Lung (tissue), 12 donors: ENCODE measurements around the gene MRTFA. TPM values are rescaled to one million over a fixed set of nuclear protein-coding genes. Genes with fewer than 3 reads are reported as not detected.

Experiments
- ATAC-seq: fragments of 200-7000 bp; cut with Tn5 transposase; one replicate; pipeline ENCODE4 v1.9.1; 2020; ENCODE audit warnings: moderate number of reproducible peaks; ENCODE audit not compliant: insufficient read depth, low FRiP score
- DNase-seq, 3 donors: peaks; one replicate each; pipeline ENCODE4 v3.0.0-alpha.2; 2013 to 2017
- H3K27ac ChIP-seq, 2 donors: one replicate each; pipeline ENCODE4 v1.5.1; 2013; ENCODE audit warnings: mild to moderate bottlenecking in 2 of 2, moderate library complexity in 2 of 2, control low read depth in 1 of 2, inconsistent platforms in 1 of 2, low read depth in 1 of 2, low read length in 1 of 2
- H3K27me3 ChIP-seq, 3 donors: one replicate each; pipeline ENCODE4 v1.5.1; 2013; ENCODE audit warnings: low read length in 2 of 3; ENCODE audit not compliant: control insufficient read depth in 3 of 3, insufficient read depth in 3 of 3
- H3K36me3 ChIP-seq, 4 donors: one replicate each; pipeline ENCODE4 v1.5.1; 2013; ENCODE audit warnings: low read length in 4 of 4, mild to moderate bottlenecking in 1 of 4, moderate library complexity in 1 of 4; ENCODE audit not compliant: control insufficient read depth in 4 of 4, insufficient read depth in 4 of 4
- H3K4me1 ChIP-seq, 5 donors: one replicate each; pipeline ENCODE4 v1.5.1; 2013; ENCODE audit warnings: low read length in 5 of 5, mild to moderate bottlenecking in 2 of 5, moderate library complexity in 1 of 5; ENCODE audit not compliant: control insufficient read depth in 5 of 5, insufficient read depth in 5 of 5
- H3K4me3 ChIP-seq: one replicate; pipeline ENCODE4 v1.5.1; 2013; ENCODE audit warnings: mild to moderate bottlenecking, control low read depth, moderate library complexity
- H3K9ac ChIP-seq, 2 donors: one replicate each; pipeline ENCODE4 v1.5.1; 2013; ENCODE audit warnings: low read length in 2 of 2, control low read depth in 1 of 2; ENCODE audit not compliant: insufficient read depth in 1 of 2
- H3K9me3 ChIP-seq, 4 donors: one replicate each; pipeline ENCODE4 v1.5.1; 2013; ENCODE audit warnings: low read length in 3 of 4, mild to moderate bottlenecking in 1 of 4, moderate library complexity in 1 of 4; ENCODE audit not compliant: control insufficient read depth in 4 of 4, insufficient read depth in 3 of 4
- WGBS, 2 donors: extraction: QIAGEN DNeasy Blood & Tissue Kit; methylation state at CpG; one replicate each; pipeline ENCODE4 v1.1.7; 2013; 5-methylcytosine and 5-hydroxymethylcytosine counted together
- polyA plus RNA-seq, 2 donors: library from polyadenylated mRNA; stranded (reverse); fragments of 200-250 nt; gene quantifications; one replicate each; pipeline ENCODE4 v1.2.1, GENCODE V29; 2013
- total RNA-seq, 2 donors: library from RNA; depleted of rRNA in 1 of 2; stranded (reverse); fragments of >200 nt in 1 of 2; gene quantifications; one replicate each; pipeline ENCODE4 v1.2.1, GENCODE V29; 2014 to 2021
- TF ChIP-seq, protein P1 (sequence below): IDR thresholded peaks from 2 replicates; pipeline ENCODE4 v1.5.1; 2012; ENCODE audit warnings: mild to moderate bottlenecking; ENCODE audit errors: control extremely low read depth, extremely low read depth
- donor health status: control.
- donor health status: control.
- donor health status: Bipolar disorder and iron deficiency.
- donor health status: healthy.
- donor health status: DM: yes; HTN: yes; CAD: no.

Gene MRTFA
- total and polyA plus RNA-seq, 4 donors = 26.3 to 64.0 (median 40.1) TPM

DNA sequence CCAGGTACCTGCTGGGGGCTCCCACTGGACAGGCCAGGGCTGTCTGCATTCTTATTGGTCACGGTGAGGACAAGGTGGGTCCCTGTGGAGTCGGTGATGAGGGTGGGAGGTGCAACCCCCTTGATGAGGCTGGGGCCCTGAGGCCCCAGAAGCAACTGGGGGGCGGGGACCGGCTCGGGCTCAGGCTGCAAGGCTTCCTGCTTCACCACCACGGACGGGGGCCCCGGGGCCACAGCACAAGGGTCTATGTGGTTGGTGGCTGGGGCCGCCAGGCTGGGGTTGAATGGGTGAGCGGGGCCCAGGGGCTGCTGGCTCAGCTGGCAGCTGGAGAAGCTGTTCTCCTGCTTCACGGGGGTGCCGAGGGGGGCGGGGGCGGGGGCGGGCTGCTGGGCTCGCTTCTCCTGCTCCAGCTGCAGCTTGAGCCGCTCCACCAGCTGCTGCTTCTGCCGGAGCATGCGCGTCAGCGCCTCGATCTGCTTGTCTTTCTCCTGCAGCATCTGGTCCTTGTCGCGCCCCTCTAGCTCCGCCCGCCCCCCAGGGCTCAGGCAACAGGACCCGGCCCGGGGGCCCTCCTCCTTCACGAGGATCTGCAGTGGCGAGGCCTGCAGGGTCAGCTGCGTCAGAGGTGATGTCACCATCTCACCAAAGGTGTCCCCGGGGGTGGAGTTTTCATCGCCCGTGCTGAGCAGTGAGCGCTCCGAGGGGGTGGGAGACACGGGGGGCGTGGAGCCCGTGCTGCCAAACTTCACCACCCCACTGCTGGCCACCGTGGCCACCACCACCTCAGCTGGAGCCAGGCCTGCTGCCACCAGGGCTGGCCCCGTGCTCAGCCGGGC is 217.9 kb downstream of the MRTFA start:
- 70 to 86% methylated on average over 37 to 42 of the region's 42 CpGs for WGBS, 2 donors
- TF ChIP-seq, protein P1, sequence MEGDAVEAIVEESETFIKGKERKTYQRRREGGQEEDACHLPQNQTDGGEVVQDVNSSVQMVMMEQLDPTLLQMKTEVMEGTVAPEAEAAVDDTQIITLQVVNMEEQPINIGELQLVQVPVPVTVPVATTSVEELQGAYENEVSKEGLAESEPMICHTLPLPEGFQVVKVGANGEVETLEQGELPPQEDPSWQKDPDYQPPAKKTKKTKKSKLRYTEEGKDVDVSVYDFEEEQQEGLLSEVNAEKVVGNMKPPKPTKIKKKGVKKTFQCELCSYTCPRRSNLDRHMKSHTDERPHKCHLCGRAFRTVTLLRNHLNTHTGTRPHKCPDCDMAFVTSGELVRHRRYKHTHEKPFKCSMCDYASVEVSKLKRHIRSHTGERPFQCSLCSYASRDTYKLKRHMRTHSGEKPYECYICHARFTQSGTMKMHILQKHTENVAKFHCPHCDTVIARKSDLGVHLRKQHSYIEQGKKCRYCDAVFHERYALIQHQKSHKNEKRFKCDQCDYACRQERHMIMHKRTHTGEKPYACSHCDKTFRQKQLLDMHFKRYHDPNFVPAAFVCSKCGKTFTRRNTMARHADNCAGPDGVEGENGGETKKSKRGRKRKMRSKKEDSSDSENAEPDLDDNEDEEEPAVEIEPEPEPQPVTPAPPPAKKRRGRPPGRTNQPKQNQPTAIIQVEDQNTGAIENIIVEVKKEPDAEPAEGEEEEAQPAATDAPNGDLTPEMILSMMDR = no peak
- H3K9me3 ChIP-seq = peaks cover 0 to 1% (median 0%) of the 10 kb centered on the region in 4 donors
- peaks cover 2 to 56% (median 18%) of the 10 kb centered on the region in 4 donors for H3K36me3 ChIP-seq
- no peak overlapping the region for H3K4me3 ChIP-seq
- H3K4me1 ChIP-seq = peaks cover 0 to 25% (median 7%) of the 10 kb centered on the region in 5 donors
- peak; percentile 87 to 90 (median 88) for DNase-seq
- no peak overlapping the region for H3K27ac ChIP-seq
- no peak for ATAC-seq
- no peak overlapping the region for H3K9ac ChIP-seq
- H3K27me3 ChIP-seq = no peaks in the 10 kb centered on the region

DNA sequence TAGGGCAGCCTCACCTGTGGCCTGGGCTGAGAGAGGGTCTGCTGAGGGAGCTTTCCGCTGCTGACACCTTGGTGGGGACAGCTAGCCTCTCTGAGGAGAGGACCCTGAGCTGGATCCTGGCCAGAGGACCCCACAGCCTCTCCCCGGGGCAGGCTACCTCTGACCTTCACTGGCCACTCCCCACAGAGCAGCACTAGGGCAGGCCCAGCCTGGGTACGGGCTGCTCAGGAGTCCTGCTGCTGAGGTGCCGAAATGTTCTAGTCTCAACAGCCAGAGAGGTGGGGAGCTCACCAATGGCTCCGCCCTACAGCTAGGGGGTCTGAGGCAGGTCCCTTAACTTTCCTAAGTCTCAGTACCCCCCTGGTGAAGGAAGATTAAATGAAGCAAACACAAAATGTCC is 218.6 kb downstream of the MRTFA start:
- DNase-seq (no peak), ATAC-seq (no peak)
- peaks cover 0 to 1% (median 0%) of the 10 kb centered on the region in 4 donors for H3K9me3 ChIP-seq
- peaks cover 2 to 50% (median 15%) of the 10 kb centered on the region in 4 donors for H3K36me3 ChIP-seq
- no peak overlapping the region for H3K9ac ChIP-seq
- no peak overlapping the region for H3K27ac ChIP-seq
- H3K4me3 ChIP-seq = no peak overlapping the region
- no peaks in the 10 kb centered on the region for H3K27me3 ChIP-seq
- TF ChIP-seq, protein P1 = no peak
- H3K4me1 ChIP-seq = peaks cover 0 to 25% (median 7%) of the 10 kb centered on the region in 5 donors
- 95 to 96% methylated on average over 5 of the region's 5 CpGs for WGBS, 2 donors

DNA sequence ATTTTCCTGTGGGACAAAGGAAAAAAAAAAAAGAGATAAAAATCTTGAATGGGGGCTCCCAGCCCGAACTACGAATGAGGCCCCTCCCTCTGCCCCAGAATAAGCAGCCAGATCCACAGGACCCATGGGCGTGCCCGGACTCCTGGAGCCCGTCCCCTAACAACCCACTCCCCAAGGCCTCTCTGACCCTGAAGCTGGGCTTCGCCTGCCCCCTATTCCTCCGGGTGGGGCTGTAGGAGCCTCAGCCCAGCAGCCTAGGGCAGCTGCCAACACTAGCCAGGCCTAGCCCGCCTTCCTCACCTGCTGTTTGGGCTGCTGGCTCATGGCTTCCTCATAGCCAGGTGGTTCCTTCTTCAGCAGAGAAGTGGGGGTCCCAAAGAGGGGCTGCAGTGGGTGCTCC is 219.5 kb downstream of the MRTFA start:
- Histone ChIP-seq H3K9ac (no peak overlapping the region), H3K4me3 (no peak overlapping the region), H3K27ac (no peak overlapping the region), H3K9me3 (peaks cover 0 to 1% (median 0%) of the 10 kb centered on the region in 4 donors), H3K27me3 (no peaks in the 10 kb centered on the region), H3K4me1 (peaks cover 0 to 25% (median 7%) of the 10 kb centered on the region in 5 donors), H3K36me3 (peaks cover 2 to 46% (median 15%) of the 10 kb centered on the region in 4 donors)
- TF ChIP-seq, protein P1 = no peak
- WGBS, 2 donors = 94 to 95% methylated on average over 8 of the region's 8 CpGs
- ATAC-seq = no peak
- DNase-seq = no peak
